Measurements from ENCODE around the gene TEX9.
"Not testable (repeated sequence)": the region's sequence is repeated elsewhere in the genome, so short reads cannot be mapped to it uniquely, and the experiment has no call there.

DNA sequence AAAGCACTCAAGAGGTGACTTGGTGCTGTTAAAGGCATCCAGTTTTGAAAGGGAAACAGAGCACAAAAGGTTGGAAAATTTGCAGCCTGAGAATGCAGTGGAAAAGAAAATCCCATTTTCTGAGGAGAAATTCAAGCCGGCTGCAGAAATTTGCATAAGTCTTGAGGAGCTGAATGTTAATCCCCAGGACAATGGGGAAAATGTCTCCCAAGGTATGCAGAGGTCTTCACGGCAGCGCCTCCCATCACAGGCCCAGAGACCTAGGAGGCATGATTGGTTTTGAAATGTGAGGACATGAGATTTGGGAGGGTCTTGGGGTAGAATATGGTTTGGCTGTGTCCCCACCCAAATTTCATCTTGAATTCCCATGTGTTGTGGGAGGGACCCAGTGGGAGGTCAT, 32.1 kb downstream of the TEX9 start:
- TF ChIP-seq, protein P1, sequence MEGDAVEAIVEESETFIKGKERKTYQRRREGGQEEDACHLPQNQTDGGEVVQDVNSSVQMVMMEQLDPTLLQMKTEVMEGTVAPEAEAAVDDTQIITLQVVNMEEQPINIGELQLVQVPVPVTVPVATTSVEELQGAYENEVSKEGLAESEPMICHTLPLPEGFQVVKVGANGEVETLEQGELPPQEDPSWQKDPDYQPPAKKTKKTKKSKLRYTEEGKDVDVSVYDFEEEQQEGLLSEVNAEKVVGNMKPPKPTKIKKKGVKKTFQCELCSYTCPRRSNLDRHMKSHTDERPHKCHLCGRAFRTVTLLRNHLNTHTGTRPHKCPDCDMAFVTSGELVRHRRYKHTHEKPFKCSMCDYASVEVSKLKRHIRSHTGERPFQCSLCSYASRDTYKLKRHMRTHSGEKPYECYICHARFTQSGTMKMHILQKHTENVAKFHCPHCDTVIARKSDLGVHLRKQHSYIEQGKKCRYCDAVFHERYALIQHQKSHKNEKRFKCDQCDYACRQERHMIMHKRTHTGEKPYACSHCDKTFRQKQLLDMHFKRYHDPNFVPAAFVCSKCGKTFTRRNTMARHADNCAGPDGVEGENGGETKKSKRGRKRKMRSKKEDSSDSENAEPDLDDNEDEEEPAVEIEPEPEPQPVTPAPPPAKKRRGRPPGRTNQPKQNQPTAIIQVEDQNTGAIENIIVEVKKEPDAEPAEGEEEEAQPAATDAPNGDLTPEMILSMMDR (IDR thresholded peaks at IDR 0.05), result not testable (repeated sequence)
- TF ChIP-seq POLR2A, POLR2AphosphoS5, EP300 (IDR thresholded peaks at IDR 0.05): not testable (repeated sequence)
